Measurements from ENCODE around the gene ADA. TPM values are rescaled to one million over a fixed set of nuclear protein-coding genes. Genes with fewer than 3 reads are reported as not detected.

ADA gene
- polyA plus RNA-seq, 4 donors: 4.3 to 135 (median 101) TPM

GRCh38 chr20:44693627-44694026, 42.1 kb upstream of the ADA start:
- no peaks in the 10 kb centered on the region for H3K9me3 ChIP-seq (ENCODE audit: control insufficient read depth in 2 of 2, insufficient read depth in 1 of 2, low read depth in 1 of 2, low read length in 1 of 2)
- no peaks in the 10 kb centered on the region for H3K36me3 ChIP-seq (ENCODE audit: control insufficient read depth in 3 of 3, insufficient read depth in 2 of 3, low read depth in 1 of 3, low read length in 3 of 3)
- H3K4me1 ChIP-seq (ENCODE audit: control insufficient read depth in 3 of 3, insufficient read depth in 2 of 3, low read depth in 1 of 3, low read length in 2 of 3): peaks cover 0 to 20% (median 2%) of the 10 kb centered on the region in 3 donors
- H3K4me3 ChIP-seq (ENCODE audit: low read depth in 1 of 3, low read length in 3 of 3): no peak overlapping the region
- DNase-seq (no peak), FAIRE-seq (no peak)
- H3K27me3 ChIP-seq (ENCODE audit: control insufficient read depth in 3 of 3, insufficient read depth in 3 of 3, low read length in 3 of 3): no peaks in the 10 kb centered on the region
- H3K27ac ChIP-seq (ENCODE audit: low read depth in 1 of 3, low read length in 2 of 3): peak overlapping the region in 1 of 3 donors; percentile 76

- WGBS, 3 donors: 32 to 36% (median 33%) methylated on average over 7 of the region's 7 CpGs
- peak; percentile 15 to 86 for DNase-seq
- Histone ChIP-seq H3K36me3 (ENCODE audit: control insufficient read depth in 3 of 3, insufficient read depth in 2 of 3, low read depth in 1 of 3, low read length in 3 of 3) (no peaks in the 10 kb centered on the region), H3K4me1 (ENCODE audit: control insufficient read depth in 3 of 3, insufficient read depth in 2 of 3, low read depth in 1 of 3, low read length in 2 of 3) (peaks cover 0 to 20% (median 2%) of the 10 kb centered on the region in 3 donors), H3K4me3 (ENCODE audit: low read depth in 1 of 3, low read length in 3 of 3) (no peak overlapping the region), H3K27me3 (ENCODE audit: control insufficient read depth in 3 of 3, insufficient read depth in 3 of 3, low read length in 3 of 3) (no peaks in the 10 kb centered on the region), H3K27ac (ENCODE audit: low read depth in 1 of 3, low read length in 2 of 3) (peak overlapping the region in 2 of 3 donors; percentile 43 to 83), H3K9me3 (ENCODE audit: control insufficient read depth in 2 of 2, insufficient read depth in 1 of 2, low read depth in 1 of 2, low read length in 1 of 2) (no peaks in the 10 kb centered on the region)
- no peak for FAIRE-seq
Observed at GRCh38 chr20:44692932-44693480, 41.5 kb upstream of the ADA start.

- DNase-seq (no peak), FAIRE-seq (no peak)
- Histone ChIP-seq H3K27me3 (ENCODE audit: control insufficient read depth in 3 of 3, insufficient read depth in 3 of 3, low read length in 3 of 3) (no peaks in the 10 kb centered on the region), H3K27ac (ENCODE audit: low read depth in 1 of 3, low read length in 2 of 3) (peak overlapping the region in 1 of 3 donors; percentile 83), H3K4me1 (ENCODE audit: control insufficient read depth in 3 of 3, insufficient read depth in 2 of 3, low read depth in 1 of 3, low read length in 2 of 3) (peaks cover 0 to 20% (median 2%) of the 10 kb centered on the region in 3 donors), H3K9me3 (ENCODE audit: control insufficient read depth in 2 of 2, insufficient read depth in 1 of 2, low read depth in 1 of 2, low read length in 1 of 2) (no peaks in the 10 kb centered on the region), H3K4me3 (ENCODE audit: low read depth in 1 of 3, low read length in 3 of 3) (no peak overlapping the region), H3K36me3 (ENCODE audit: control insufficient read depth in 3 of 3, insufficient read depth in 2 of 3, low read depth in 1 of 3, low read length in 3 of 3) (no peaks in the 10 kb centered on the region)
- 77 to 91% (median 81%) methylated on average over 7 of the region's 7 CpGs for WGBS, 3 donors
Observed at GRCh38 chr20:44691424-44692423, 40.2 kb upstream of the ADA start.

GRCh38 chr20:44690781-44691423, 39.4 kb upstream of the ADA start:
- Histone ChIP-seq H3K4me1 (ENCODE audit: control insufficient read depth in 3 of 3, insufficient read depth in 2 of 3, low read depth in 1 of 3, low read length in 2 of 3) (peaks cover 0 to 20% (median 2%) of the 10 kb centered on the region in 3 donors), H3K9me3 (ENCODE audit: control insufficient read depth in 2 of 2, insufficient read depth in 1 of 2, low read depth in 1 of 2, low read length in 1 of 2) (no peaks in the 10 kb centered on the region), H3K27ac (ENCODE audit: low read depth in 1 of 3, low read length in 2 of 3) (no peak overlapping the region), H3K36me3 (ENCODE audit: control insufficient read depth in 3 of 3, insufficient read depth in 2 of 3, low read depth in 1 of 3, low read length in 3 of 3) (no peaks in the 10 kb centered on the region), H3K4me3 (ENCODE audit: low read depth in 1 of 3, low read length in 3 of 3) (no peak overlapping the region), H3K27me3 (ENCODE audit: control insufficient read depth in 3 of 3, insufficient read depth in 3 of 3, low read length in 3 of 3) (no peaks in the 10 kb centered on the region)
- FAIRE-seq (no peak), DNase-seq (no peak)
- WGBS, 3 donors: 78 to 82% (median 80%) methylated on average over 9 of the region's 9 CpGs

GRCh38 chr20:44689809-44690208, 38.3 kb upstream of the ADA start:
- H3K4me3 ChIP-seq (ENCODE audit: low read depth in 1 of 3, low read length in 3 of 3): no peak overlapping the region
- H3K4me1 ChIP-seq (ENCODE audit: control insufficient read depth in 3 of 3, insufficient read depth in 2 of 3, low read depth in 1 of 3, low read length in 2 of 3): peaks cover 0 to 23% (median 0%) of the 10 kb centered on the region in 3 donors
- no peaks in the 10 kb centered on the region for H3K9me3 ChIP-seq (ENCODE audit: control insufficient read depth in 2 of 2, insufficient read depth in 1 of 2, low read depth in 1 of 2, low read length in 1 of 2)
- no peak overlapping the region for H3K27ac ChIP-seq (ENCODE audit: low read depth in 1 of 3, low read length in 2 of 3)
- H3K36me3 ChIP-seq (ENCODE audit: control insufficient read depth in 3 of 3, insufficient read depth in 2 of 3, low read depth in 1 of 3, low read length in 3 of 3): no peaks in the 10 kb centered on the region
- no peaks in the 10 kb centered on the region for H3K27me3 ChIP-seq (ENCODE audit: control insufficient read depth in 3 of 3, insufficient read depth in 3 of 3, low read length in 3 of 3)
- DNase-seq (no peak), FAIRE-seq (no peak)
- 67 to 87% (median 67%) methylated on average over 3 of the region's 3 CpGs for WGBS, 3 donors

- Histone ChIP-seq H3K27me3 (ENCODE audit: control insufficient read depth in 3 of 3, insufficient read depth in 3 of 3, low read length in 3 of 3) (no peaks in the 10 kb centered on the region), H3K4me1 (ENCODE audit: control insufficient read depth in 3 of 3, insufficient read depth in 2 of 3, low read depth in 1 of 3, low read length in 2 of 3) (peaks cover 0 to 26% (median 0%) of the 10 kb centered on the region in 3 donors), H3K36me3 (ENCODE audit: control insufficient read depth in 3 of 3, insufficient read depth in 2 of 3, low read depth in 1 of 3, low read length in 3 of 3) (no peaks in the 10 kb centered on the region), H3K27ac (ENCODE audit: low read depth in 1 of 3, low read length in 2 of 3) (no peak overlapping the region), H3K4me3 (ENCODE audit: low read depth in 1 of 3, low read length in 3 of 3) (no peak overlapping the region), H3K9me3 (ENCODE audit: control insufficient read depth in 2 of 2, insufficient read depth in 1 of 2, low read depth in 1 of 2, low read length in 1 of 2) (no peaks in the 10 kb centered on the region)
- WGBS, 3 donors: 43 to 63% (median 52%) methylated on average over 7 of the region's 7 CpGs
- DNase-seq: no peak
- FAIRE-seq: no peak
Observed at GRCh38 chr20:44688053-44688625, 36.6 kb upstream of the ADA start.

- 78 to 85% (median 79%) methylated on average over 4 of the region's 4 CpGs for WGBS, 3 donors
- Histone ChIP-seq H3K36me3 (ENCODE audit: control insufficient read depth in 3 of 3, insufficient read depth in 2 of 3, low read depth in 1 of 3, low read length in 3 of 3) (no peaks in the 10 kb centered on the region), H3K27me3 (ENCODE audit: control insufficient read depth in 3 of 3, insufficient read depth in 3 of 3, low read length in 3 of 3) (no peaks in the 10 kb centered on the region), H3K4me3 (ENCODE audit: low read depth in 1 of 3, low read length in 3 of 3) (no peak overlapping the region), H3K4me1 (ENCODE audit: control insufficient read depth in 3 of 3, insufficient read depth in 2 of 3, low read depth in 1 of 3, low read length in 2 of 3) (peaks cover 0 to 26% (median 7%) of the 10 kb centered on the region in 3 donors), H3K27ac (ENCODE audit: low read depth in 1 of 3, low read length in 2 of 3) (no peak overlapping the region), H3K9me3 (ENCODE audit: control insufficient read depth in 2 of 2, insufficient read depth in 1 of 2, low read depth in 1 of 2, low read length in 1 of 2) (no peaks in the 10 kb centered on the region)
- DNase-seq (no peak), FAIRE-seq (no peak)
Observed at GRCh38 chr20:44686934-44687333, 35.4 kb upstream of the ADA start.

Data from small intestine (tissue), 7 donors.